HCT116 (cell line): ENCODE results near the gene UBE2G2.

ENCODE experiments used
- CTCF ChIP-seq, 3 experiments: fragments of 200-600 bp in 1 of 3; sonication (generic) in 1 of 3; IDR thresholded peaks in 2 of 3; conservative IDR thresholded peaks in 1 of 3; 2 replicates each; pipeline ENCODE4 v1.5.1; 2012 to 2017; ENCODE audit warnings: low read depth in 2 of 3, low read length in 2 of 3, antibody characterized with exemption in 1 of 3, borderline replicate concordance in 1 of 3, control low read depth in 1 of 3, mild to moderate bottlenecking in 1 of 3, mixed read lengths in 1 of 3, mixed run types in 1 of 3, moderate library complexity in 1 of 3; ENCODE audit not compliant: insufficient read depth in 1 of 3
- EZH2 ChIP-seq: fragments of 200-600 bp; sonication (generic); IDR thresholded peaks from 2 replicates; pipeline ENCODE4 v1.6.1; 2017; ENCODE audit warnings: antibody characterized with exemption, mixed run types
- EZH2phosphoT487 ChIP-seq: fragments of 200-600 bp; IDR thresholded peaks from 2 replicates; pipeline ENCODE4 v1.6.1; 2018; ENCODE audit warnings: antibody characterized with exemption, borderline replicate concordance
- JUND ChIP-seq: IDR thresholded peaks from 2 replicates; pipeline ENCODE4 v1.6.1; 2012
- POLR2A ChIP-seq: IDR thresholded peaks from 2 replicates; pipeline ENCODE4 v1.7.0; 2011; ENCODE audit warnings: borderline replicate concordance; ENCODE audit not compliant: insufficient read depth, insufficient read length; ENCODE audit errors: extremely low read depth
- POLR2AphosphoS5 ChIP-seq: IDR thresholded peaks from 2 replicates; pipeline ENCODE4 v1.6.1; 2011; ENCODE audit warnings: mild to moderate bottlenecking, low read depth, low read length, moderate library complexity
- RAD21 ChIP-seq: IDR thresholded peaks from 2 replicates; pipeline ENCODE4 v1.6.1; 2012; ENCODE audit warnings: low read depth, mild to moderate bottlenecking
- SIN3A ChIP-seq: IDR thresholded peaks from 2 replicates; pipeline ENCODE4 v1.6.1; 2012; ENCODE audit warnings: low read depth

- TF ChIP-seq POLR2A, result no peak
- no peak for TF ChIP-seq CTCF (IDR thresholded peaks at IDR 0.05 in 2 of 3, conservative IDR thresholded peaks at IDR 0.05 in 1 of 3; ENCODE audit: borderline replicate concordance in 1 of 3, insufficient read depth in 1 of 3, low read depth in 2 of 3, low read length in 2 of 3)
- TF ChIP-seq EZH2, result no peak
- no peak for TF ChIP-seq SIN3A
- no peak for TF ChIP-seq RAD21
- no peak for TF ChIP-seq EZH2phosphoT487
- TF ChIP-seq JUND, result no peak
- TF ChIP-seq POLR2AphosphoS5, result no peak
Observed at GRCh38 chr21:44766818-44767354, 34.7 kb downstream of the UBE2G2 start.
